Measurements from ENCODE around the gene GORASP1. TPM values are rescaled to one million over a fixed set of nuclear protein-coding genes. Genes with fewer than 3 reads are reported as not detected.

Gene GORASP1
- total and polyA plus RNA-seq, 2 of the 13 experiments (the other 11 are each of a cell fraction or from before 2014, with no cell fraction given) = 36.4 to 39.8 TPM

GRCh38 chr3:39150148-39150802 is 42.8 kb upstream of the GORASP1 start:
- TF ChIP-seq MEIS1 (CRISPR knock-in tag; IDR thresholded peaks at IDR 0.05; ENCODE audit: borderline replicate concordance) (0 out of 2 replicates have a peak, but pooled peaks have one; percentile 4), RBAK (CRISPR knock-in tag; IDR thresholded peaks at IDR 0.05) (no peak), ZFP41 (CRISPR knock-in tag; IDR thresholded peaks at IDR 0.05; ENCODE audit: borderline replicate concordance) (no peak), MTF2 (CRISPR knock-in tag; IDR thresholded peaks at IDR 0.05; ENCODE audit: borderline replicate concordance) (no peak), JUNB (CRISPR knock-in tag; IDR thresholded peaks at IDR 0.05; ENCODE audit: borderline replicate concordance) (no peak), THYN1 (CRISPR knock-in tag; IDR thresholded peaks at IDR 0.05; ENCODE audit: borderline replicate concordance, low read depth) (no peak), RBFOX2 (IDR thresholded peaks at IDR 0.05; ENCODE audit: low read depth, low read length) (no peak), ZNF136 (CRISPR knock-in tag; IDR thresholded peaks at IDR 0.05; ENCODE audit: low read depth) (no peak), ZNF839 (CRISPR knock-in tag; IDR thresholded peaks at IDR 0.05; ENCODE audit: borderline replicate concordance) (no peak)
- DNase-seq (ENCODE audit: low spot score) (no peak), ATAC-seq (no peak), FAIRE-seq (no peak)
- ChIA-PET POLR2A (no interaction called here), CTCF (ENCODE audit: low intra/inter-chr PET ratio, low total read pairs) (no interaction called here)
- peaks cover 71% of the 10 kb centered on the region for H3K4me1 ChIP-seq (ENCODE audit: insufficient read depth, low read length)
- BruUV-seq (replicated peaks) = no TSS peak
- in situ Hi-C loops (cut with HindIII; ENCODE audit: extremely low pct_ligation_motif_present, low pct_unique_long_range_greater_than_20kb) = no loop called here
- H4K20me1 ChIP-seq (ENCODE audit: insufficient read depth, low read length) = peaks cover 64% of the 10 kb centered on the region
- H3K4me3 ChIP-seq (replicated peaks in 1 of 3; ENCODE audit: insufficient read depth in 1 of 3, low read depth in 2 of 3, low read length in 3 of 3) = no peak overlapping the region; a peak in 1 of 6 replicates
- intact Hi-C loops (cut with micrococcal nuclease; ENCODE audit: unreplicated experiment) = no loop called here
- H3K9me3 ChIP-seq (ENCODE audit: low read length) = no peaks in the 10 kb centered on the region
- no peaks in the 10 kb centered on the region; a peak in 1 of 5 replicates for H3K27me3 ChIP-seq (ENCODE audit: control insufficient read depth in 1 of 2, insufficient read depth in 2 of 2, low read length in 2 of 2)
- 100% methylated on average over 5 of the region's 5 CpGs for WGBS (ENCODE audit: low lambda C conversion rate)
- H2AFZ ChIP-seq (ENCODE audit: low read length) = no peak overlapping the region
- H3K36me3 ChIP-seq (replicated peaks in 1 of 2; ENCODE audit: control insufficient read depth in 1 of 2, insufficient read depth in 2 of 2, low read length in 2 of 2) = peaks cover 7 to 18% of the 10 kb centered on the region in 2 experiments; a peak in 4 of 5 replicates
- H3K9ac ChIP-seq (ENCODE audit: insufficient read depth, low read depth, low read length) = 0 out of 2 replicates have a peak overlapping the region, but pooled peaks have one; percentile 98
- H3K27ac ChIP-seq (ENCODE audit: extremely low read length, insufficient read depth, low read length) = no peak overlapping the region
- H3K79me2 ChIP-seq (ENCODE audit: insufficient read depth, low read length) = peaks cover 61% of the 10 kb centered on the region
- H3K4me2 ChIP-seq (ENCODE audit: low read depth, low read length) = peak overlapping the region; percentile 95
